Neuronal stem cell (in vitro differentiated cells): ENCODE data around the gene CTRB1.

Experiments used
- DNase-seq: peaks from one replicate; pipeline ENCODE4 v3.0.0-alpha.2; 2013; ENCODE audit warnings: low spot score
- H2AFZ ChIP-seq: one replicate; pipeline ENCODE4 v1.6.1; 2013; ENCODE audit warnings: mild to moderate bottlenecking, low read length, inconsistent platforms
- H2AK5ac ChIP-seq: 2 replicates; pipeline ENCODE4 v1.6.1; 2013; ENCODE audit warnings: low read depth, mild to moderate bottlenecking, inconsistent platforms, low read length, moderate library complexity, mixed read lengths
- H2BK120ac ChIP-seq: 2 replicates; pipeline ENCODE4 v1.6.1; 2013; ENCODE audit warnings: low read depth, mild to moderate bottlenecking, inconsistent platforms, low read length, moderate library complexity, mixed read lengths
- H2BK12ac ChIP-seq: one replicate; pipeline ENCODE4 v1.6.1; 2013; ENCODE audit warnings: low read length, inconsistent platforms
- H2BK15ac ChIP-seq: 2 replicates; pipeline ENCODE4 v1.6.1; 2013; ENCODE audit warnings: mild to moderate bottlenecking, low read length, inconsistent platforms, mixed read lengths
- H2BK5ac ChIP-seq: one replicate; pipeline ENCODE4 v1.6.1; 2013; ENCODE audit warnings: inconsistent platforms, mild to moderate bottlenecking, low read length, moderate library complexity
- H3K14ac ChIP-seq: one replicate; pipeline ENCODE4 v1.6.1; 2013; ENCODE audit warnings: low read length, inconsistent platforms
- H3K18ac ChIP-seq: 2 replicates; pipeline ENCODE4 v1.6.1; 2013; ENCODE audit warnings: low read length, inconsistent platforms
- H3K23ac ChIP-seq: 2 replicates; pipeline ENCODE4 v1.6.1; 2013; ENCODE audit warnings: low read depth, mild to moderate bottlenecking, mixed read lengths, low read length, inconsistent platforms; ENCODE audit not compliant: poor library complexity
- H3K27ac ChIP-seq: replicated peaks from 3 replicates; pipeline ENCODE4 v1.5.1; 2013; ENCODE audit warnings: low read length, inconsistent platforms
- H3K27me3 ChIP-seq, 3 experiments: 2 replicates each; pipeline ENCODE4 v1.6.1; 2013; ENCODE audit warnings: low read length in 3 of 3, mild to moderate bottlenecking in 2 of 3, inconsistent platforms in 1 of 3, low read depth in 1 of 3, mixed read lengths in 1 of 3, moderate library complexity in 1 of 3; ENCODE audit not compliant: control insufficient read depth in 3 of 3, insufficient read depth in 3 of 3
- H3K36me3 ChIP-seq, 2 donors: replicated peaks in 1 of 2; 2 replicates each; pipeline ENCODE4 v1.6.1; 2013; ENCODE audit warnings: low read length in 2 of 2; ENCODE audit not compliant: control insufficient read depth in 2 of 2, insufficient read depth in 2 of 2
- H3K4ac ChIP-seq: 2 replicates; pipeline ENCODE4 v1.6.1; 2013; ENCODE audit warnings: inconsistent platforms, mild to moderate bottlenecking, low read length, moderate library complexity
- H3K4me1 ChIP-seq, 2 donors: 1 replicate in 1 of 2; 2 replicates in 1 of 2; pipeline ENCODE4 v1.6.1; 2013; ENCODE audit warnings: low read length in 2 of 2, low read depth in 1 of 2; ENCODE audit not compliant: control insufficient read depth in 2 of 2, insufficient read depth in 1 of 2
- H3K4me2 ChIP-seq: one replicate; pipeline ENCODE4 v1.6.1; 2013; ENCODE audit warnings: mild to moderate bottlenecking, low read length, inconsistent platforms; ENCODE audit not compliant: insufficient read depth, poor library complexity, severe bottlenecking
- H3K4me3 ChIP-seq, 2 donors: 2 replicates each; pipeline ENCODE4 v1.5.1; 2013; ENCODE audit warnings: low read length in 2 of 2, mild to moderate bottlenecking in 2 of 2, inconsistent platforms in 1 of 2, moderate library complexity in 1 of 2
- H3K79me1 ChIP-seq: one replicate; pipeline ENCODE4 v1.6.1; 2013; ENCODE audit warnings: low read depth, mild to moderate bottlenecking, inconsistent platforms, low read length, moderate library complexity
- H3K9ac ChIP-seq: one replicate; pipeline ENCODE4 v1.6.1; 2013; ENCODE audit warnings: mild to moderate bottlenecking, low read depth, low read length, inconsistent platforms; ENCODE audit not compliant: poor library complexity
- H3K9me3 ChIP-seq, 2 donors: replicated peaks in 1 of 2; 2 replicates each; pipeline versions ENCODE3 to v1.6.1; 2013; ENCODE audit warnings: low read length in 2 of 2, mild to moderate bottlenecking in 2 of 2, inconsistent platforms in 1 of 2, low read depth in 1 of 2, mixed read lengths in 1 of 2, moderate library complexity in 1 of 2; ENCODE audit not compliant: control insufficient read depth in 2 of 2, insufficient read depth in 1 of 2
- H4K8ac ChIP-seq: one replicate; pipeline ENCODE4 v1.6.1; 2013; ENCODE audit warnings: low read depth, mild to moderate bottlenecking, inconsistent platforms, low read length, moderate library complexity
- H4K91ac ChIP-seq: one replicate; pipeline ENCODE4 v1.6.1; 2013; ENCODE audit warnings: low read length, low read depth, mild to moderate bottlenecking, inconsistent platforms; ENCODE audit not compliant: poor library complexity
- WGBS, 2 donors: extraction: QIAGEN DNeasy Blood & Tissue Kit; methylation state at CpG; one replicate each; pipeline ENCODE4 v1.1.7; 2013; ENCODE audit warnings: missing lambda C conversion rate in 2 of 2, mixed read lengths in 1 of 2; ENCODE audit not compliant: insufficient read length in 2 of 2, insufficient replicate concordance in 1 of 2; ENCODE audit errors: extremely low coverage in 2 of 2; 5-methylcytosine and 5-hydroxymethylcytosine counted together

Gene CTRB1

DNA sequence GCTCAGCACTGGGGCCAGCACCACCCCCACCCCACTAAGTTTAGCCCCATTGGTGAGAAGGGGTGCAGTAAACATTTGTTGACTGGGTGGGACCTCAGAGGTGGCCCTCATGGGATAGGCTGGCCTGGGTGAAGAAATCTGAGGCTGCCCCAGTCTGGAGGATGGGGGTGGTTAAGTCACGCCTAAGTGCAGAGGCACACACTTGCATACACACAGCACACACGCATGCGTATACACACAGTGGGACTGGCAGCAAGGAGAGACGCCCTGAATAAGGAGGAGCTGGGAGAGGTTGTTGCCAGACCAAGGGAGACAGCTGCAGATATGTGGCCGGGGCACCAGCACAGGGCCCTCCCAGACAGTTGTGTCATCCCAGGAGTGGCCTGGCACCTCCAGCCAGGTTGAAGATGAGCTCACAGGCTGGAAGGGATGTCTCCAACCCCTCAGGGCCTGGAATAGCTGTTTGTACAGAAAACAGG lies 35.6 kb downstream of the CTRB1 start:
- H3K4me3 ChIP-seq: peak overlapping the region in 1 of 2 donors; percentile 4
- H2BK12ac ChIP-seq: peak overlapping the region; percentile 92
- no peak overlapping the region for H4K8ac ChIP-seq
- peak overlapping the region; percentile 63 for H3K9ac ChIP-seq
- no peak overlapping the region for H2BK120ac ChIP-seq
- peak overlapping the region; percentile 67 for H2BK5ac ChIP-seq
- peak overlapping the region; percentile 77 for H2AK5ac ChIP-seq
- no peak overlapping the region for H2AFZ ChIP-seq
- no CpG with 5 or more reads among the region's 5 CpGs for WGBS, 2 donors
- no peaks in the 10 kb centered on the region for H3K27me3 ChIP-seq
- peak overlapping the region; percentile 88 for H3K27ac ChIP-seq
- H3K18ac ChIP-seq: peak overlapping the region; percentile 76
- no peaks in the 10 kb centered on the region for H3K9me3 ChIP-seq
- H2BK15ac ChIP-seq: peak overlapping the region; percentile 46
- H4K91ac ChIP-seq: peak overlapping the region; percentile 76
- H3K36me3 ChIP-seq: peaks cover 0 to 13% of the 10 kb centered on the region in 2 donors
- H3K4me1 ChIP-seq: peaks cover 60 to 73% of the 10 kb centered on the region in 2 donors
- no peak overlapping the region for H3K4me2 ChIP-seq
- no peak overlapping the region for H3K4ac ChIP-seq
- peak overlapping the region; percentile 25 for H3K23ac ChIP-seq
- peaks cover 25% of the 10 kb centered on the region for H3K79me1 ChIP-seq
- no peak for DNase-seq
- peak overlapping the region; percentile 57 for H3K14ac ChIP-seq

DNA sequence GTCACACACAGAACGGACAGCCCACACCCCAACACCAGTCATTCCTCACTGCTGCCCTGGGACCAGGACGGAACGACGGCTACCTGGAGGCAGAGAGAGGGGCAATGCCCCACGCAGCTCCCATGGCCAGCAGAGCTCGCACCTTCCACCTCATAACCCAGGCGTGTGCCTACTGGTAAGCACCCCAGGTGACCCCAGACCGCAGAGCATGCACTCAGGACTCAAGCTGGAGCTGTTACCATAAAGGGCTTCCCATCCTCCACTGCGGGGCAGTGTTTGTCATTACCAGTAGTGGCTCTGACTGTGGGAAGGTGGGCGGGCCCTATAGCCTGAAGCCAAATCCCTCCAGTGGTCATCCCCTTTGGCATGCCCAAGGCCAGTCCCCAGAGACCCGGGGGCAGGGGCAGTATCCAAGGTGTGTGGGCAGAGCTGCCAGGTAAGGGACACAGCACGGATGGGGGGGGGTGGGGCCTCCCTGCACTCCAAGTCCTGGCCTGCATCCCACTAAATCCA lies 37.3 kb downstream of the CTRB1 start:
- Histone ChIP-seq H3K9ac (peak overlapping the region; percentile 79), H2BK12ac (peak overlapping the region; percentile 63), H2BK15ac (peak overlapping the region; percentile 99), H4K91ac (peak overlapping the region; percentile 88), H3K27ac (peak overlapping the region; percentile 79), H3K18ac (peak overlapping the region; percentile 98), H2AK5ac (peak overlapping the region; percentile 100), H3K4me2 (peak overlapping the region; percentile 23), H3K4me3 (no peak overlapping the region), H3K9me3 (no peaks in the 10 kb centered on the region), H3K23ac (peak overlapping the region; percentile 71), H4K8ac (no peak overlapping the region), H3K79me1 (peaks cover 20% of the 10 kb centered on the region), H3K4ac (no peak overlapping the region), H2BK5ac (peak overlapping the region; percentile 100), H3K14ac (no peak overlapping the region), H3K4me1 (peaks cover 51 to 65% of the 10 kb centered on the region in 2 donors), H3K36me3 (peaks cover 0 to 15% of the 10 kb centered on the region in 2 donors), H2BK120ac (peak overlapping the region; percentile 77), H3K27me3 (no peaks in the 10 kb centered on the region), H2AFZ (no peak overlapping the region)
- no CpG with 5 or more reads among the region's 12 CpGs for WGBS, 2 donors
- no peak for DNase-seq

GRCh38 chr16:75256696-75257343 lies 38.0 kb downstream of the CTRB1 start:
- Histone ChIP-seq H3K23ac (peak overlapping the region; percentile 62), H4K8ac (peak overlapping the region; percentile 99), H3K4me2 (peak overlapping the region; percentile 38), H3K27ac (peak overlapping the region; percentile 79), H2BK15ac (peak overlapping the region; percentile 99), H3K36me3 (peaks cover 0 to 21% of the 10 kb centered on the region in 2 donors), H3K27me3 (no peaks in the 10 kb centered on the region), H2BK12ac (peak overlapping the region; percentile 99), H3K4me3 (peak overlapping the region in 1 of 2 donors; percentile 48), H3K4me1 (peaks cover 54 to 70% of the 10 kb centered on the region in 2 donors), H2AK5ac (peak overlapping the region; percentile 100), H3K14ac (peak overlapping the region; percentile 59), H2BK5ac (peak overlapping the region; percentile 100), H3K18ac (peak overlapping the region; percentile 96), H4K91ac (no peak overlapping the region), H2BK120ac (peak overlapping the region; percentile 77), H3K9me3 (no peaks in the 10 kb centered on the region), H3K9ac (peak overlapping the region; percentile 50), H2AFZ (no peak overlapping the region), H3K4ac (peak overlapping the region; percentile 96), H3K79me1 (peaks cover 26% of the 10 kb centered on the region)
- no CpG with 5 or more reads among the region's 14 CpGs for WGBS, 2 donors
- no peak for DNase-seq
